ENCODE data around the gene BTBD1.
A peak's percentile ranks its signal among the peaks of the same experiment; 100 is the strongest.

The BTBD1 gene

GRCh38 chr15:83061680-83062079 is 5.4 kb downstream of the BTBD1 start:
- H3K27ac ChIP-seq (ENCODE audit: extremely low read depth, low read depth, low read length): peak overlapping the region; percentile 45; the same call in 1 of the 2 replicates
- H3K4me3 ChIP-seq (ENCODE audit: low read depth, low read length): no peak overlapping the region
- no peaks in the 10 kb centered on the region for H3K9me3 ChIP-seq (ENCODE audit: control insufficient read depth, insufficient read depth, low read depth, low read length)
- TF ChIP-seq SP3 (tag by site-specific recombination; IDR thresholded peaks at IDR 0.05) (peak; percentile 28; the same call in 1 of the 2 replicates), ZNF155 (tag by site-specific recombination; IDR thresholded peaks at IDR 0.05) (no peak), GLIS1 (tag by site-specific recombination; IDR thresholded peaks at IDR 0.05) (0 out of 2 replicates have a peak, but pooled peaks have one; percentile 9), TRIM28 (IDR thresholded peaks at IDR 0.05; ENCODE audit: borderline replicate concordance, low read length) (no peak), SALL2 (tag by site-specific recombination; IDR thresholded peaks at IDR 0.05; ENCODE audit: borderline replicate concordance) (no peak), ZSCAN4 (tag by site-specific recombination; IDR thresholded peaks at IDR 0.05) (no peak), ZNF521 (tag by site-specific recombination; IDR thresholded peaks at IDR 0.05) (no peak), ZBTB1 (tag by site-specific recombination; IDR thresholded peaks at IDR 0.05) (no peak), ZNF24 (tag by site-specific recombination; IDR thresholded peaks at IDR 0.05) (no peak; the same call in 1 of the 2 replicates), ZNF600 (tag by site-specific recombination; IDR thresholded peaks at IDR 0.05) (peak; percentile 46; the same call in 1 of the 2 replicates), ZNF585B (tag by site-specific recombination; IDR thresholded peaks at IDR 0.05) (no peak), TSHZ1 (tag by site-specific recombination; IDR thresholded peaks at IDR 0.05; ENCODE audit: borderline replicate concordance) (peak; percentile 89; the same call in 1 of the 2 replicates), GLI2 (tag by site-specific recombination; IDR thresholded peaks at IDR 0.05; ENCODE audit: borderline replicate concordance, low read depth) (peak; percentile 65; the same call in 1 of the 2 replicates), YY1 (tag by site-specific recombination; IDR thresholded peaks at IDR 0.05) (no peak), ELK4 (IDR thresholded peaks at IDR 0.05; ENCODE audit: borderline replicate concordance, low read depth, low read length) (no peak), ZBTB44 (tag by site-specific recombination; IDR thresholded peaks at IDR 0.05) (peak; percentile 44; the same call in 1 of the 2 replicates), ZNF280D (tag by site-specific recombination; IDR thresholded peaks at IDR 0.05) (no peak), ZNF398 (tag by site-specific recombination; IDR thresholded peaks at IDR 0.05) (no peak), EGR2 (tag by site-specific recombination; IDR thresholded peaks at IDR 0.05; ENCODE audit: low read depth) (peak; percentile 92), KLF7 (tag by site-specific recombination; IDR thresholded peaks at IDR 0.05; ENCODE audit: borderline replicate concordance) (no peak), ZNF510 (tag by site-specific recombination; IDR thresholded peaks at IDR 0.05; ENCODE audit: insufficient replicate concordance) (no peak), ZNF701 (tag by site-specific recombination; IDR thresholded peaks at IDR 0.05) (no peak), ZNF513 (tag by site-specific recombination; IDR thresholded peaks at IDR 0.05) (peak; percentile 35; the same call in 1 of the 2 replicates)

More at GRCh38 chr15:83061680-83062079, 5.4 kb downstream of the BTBD1 start:
- CTCF ChIA-PET: interaction anchor here (0.7 to 1.3 kb wide), 2 partner anchors 143 to 158 kb away, joined by 3 read pairs; no protein-coding TSS in a partner anchor
- Histone ChIP-seq H3K36me3 (ENCODE audit: control insufficient read depth in 2 of 2, insufficient read depth in 1 of 2, low read length in 2 of 2) (peaks cover 0 to 9% of the 10 kb centered on the region in 2 experiments; a peak in 2 of 3 replicates), H3K4me1 (ENCODE audit: control insufficient read depth, insufficient read depth, low read length) (peaks cover 40% of the 10 kb centered on the region)
- POLR2A ChIA-PET: interaction anchor here (4.0 kb wide), 1 partner anchor 50 kb away, joined by 15 read pairs; the partner anchor contains the start of gene C15orf40

Data from HEK293 (cell line).